ENCODE results near the gene ACER2. TPM values are rescaled to one million over a fixed set of nuclear protein-coding genes. Genes with fewer than 3 reads are reported as not detected.
"Not testable (repeated sequence)": the region's sequence is repeated elsewhere in the genome, so short reads cannot be mapped to it uniquely, and the experiment has no call there.

The ACER2 gene
- total RNA-seq, result 57.7 TPM
- polyA plus RNA-seq, result 5.1 TPM

- Histone ChIP-seq H3K4me3 (ENCODE audit: low read depth, low read length) (peak within 1 kb of the TSS; percentile 78), H3K36me3 (ENCODE audit: insufficient read depth) (no peaks in the 10 kb centered on the region), H3K4me1 (ENCODE audit: insufficient read depth) (no peaks in the 10 kb centered on the region), H3K27ac (ENCODE audit: low read depth) (peak within 1 kb of the TSS; percentile 80)
- WGBS, result under 1% methylated on average over 61 of the region's 61 CpGs
- peak; percentile 80 for DNase-seq (ENCODE audit: extremely low spot score)
Observed at GRCh38 chr9:19408693-19409400, at the start of gene ACER2. ACER2 (plus strand) TSS chr9:19409009; CDS start chr9:19409085, 76 bp downstream.

- DNase-seq (ENCODE audit: extremely low spot score), result no peak
- H3K4me3 ChIP-seq (ENCODE audit: low read depth, low read length), result no peak overlapping the region
- 94% methylated on average over 2 of the region's 2 CpGs for WGBS
- H3K36me3 ChIP-seq (ENCODE audit: insufficient read depth), result peaks cover 3% of the 10 kb centered on the region
- H3K4me1 ChIP-seq (ENCODE audit: insufficient read depth), result no peaks in the 10 kb centered on the region
- no peak overlapping the region for H3K27ac ChIP-seq (ENCODE audit: low read depth)
Observed at GRCh38 chr9:19369107-19369506, 39.7 kb upstream of the ACER2 start.

- WGBS, result 70% methylated on average over 5 of the region's 5 CpGs
- peaks cover 7% of the 10 kb centered on the region for H3K36me3 ChIP-seq (ENCODE audit: insufficient read depth)
Observed at GRCh38 chr9:19371942-19372341, 36.9 kb upstream of the ACER2 start.

GRCh38 chr9:19372567-19372966 lies 36.2 kb upstream of the ACER2 start:
- peaks cover 7% of the 10 kb centered on the region for H3K36me3 ChIP-seq (ENCODE audit: insufficient read depth)
- no peak overlapping the region for H3K4me3 ChIP-seq (ENCODE audit: low read depth, low read length)
- 93% methylated on average over 8 of the region's 8 CpGs for WGBS
- no peak overlapping the region for H3K27ac ChIP-seq (ENCODE audit: low read depth)
- H3K4me1 ChIP-seq (ENCODE audit: insufficient read depth), result no peaks in the 10 kb centered on the region
- DNase-seq (ENCODE audit: extremely low spot score), result no peak

More at GRCh38 chr9:19371942-19372341, 36.9 kb upstream of the ACER2 start:
- DNase-seq (ENCODE audit: extremely low spot score), result no peak
- H3K4me1 ChIP-seq (ENCODE audit: insufficient read depth), result no peaks in the 10 kb centered on the region
- H3K4me3 ChIP-seq (ENCODE audit: low read depth, low read length), result no peak overlapping the region
- no peak overlapping the region for H3K27ac ChIP-seq (ENCODE audit: low read depth)

- Histone ChIP-seq H3K36me3 (ENCODE audit: insufficient read depth) (peaks cover 7% of the 10 kb centered on the region), H3K4me3 (ENCODE audit: low read depth, low read length) (no peak overlapping the region), H3K27ac (ENCODE audit: low read depth) (no peak overlapping the region), H3K4me1 (ENCODE audit: insufficient read depth) (no peaks in the 10 kb centered on the region)
- DNase-seq (ENCODE audit: extremely low spot score), result no peak
Observed at GRCh38 chr9:19373527-19373926, 35.3 kb upstream of the ACER2 start.

- no peaks in the 10 kb centered on the region for H3K4me1 ChIP-seq (ENCODE audit: insufficient read depth)
- no peak overlapping the region for H3K4me3 ChIP-seq (ENCODE audit: low read depth, low read length)
- DNase-seq (ENCODE audit: extremely low spot score), result no peak
- peaks cover 5% of the 10 kb centered on the region for H3K36me3 ChIP-seq (ENCODE audit: insufficient read depth)
- no peak overlapping the region for H3K27ac ChIP-seq (ENCODE audit: low read depth)
Observed at GRCh38 chr9:19375538-19375937, 33.3 kb upstream of the ACER2 start.

- peaks cover 5% of the 10 kb centered on the region for H3K36me3 ChIP-seq (ENCODE audit: insufficient read depth)
- H3K27ac ChIP-seq (ENCODE audit: low read depth), result no peak overlapping the region
- no peaks in the 10 kb centered on the region for H3K4me1 ChIP-seq (ENCODE audit: insufficient read depth)
- no peak for DNase-seq (ENCODE audit: extremely low spot score)
- no peak overlapping the region for H3K4me3 ChIP-seq (ENCODE audit: low read depth, low read length)
- WGBS, result 64% methylated on average over 2 of the region's 2 CpGs
Observed at GRCh38 chr9:19376931-19377330, 31.9 kb upstream of the ACER2 start.

GRCh38 chr9:19378164-19378563 lies 30.6 kb upstream of the ACER2 start:
- no peak for DNase-seq (ENCODE audit: extremely low spot score)
- peak overlapping the region; percentile 59 for H3K27ac ChIP-seq (ENCODE audit: low read depth)
- WGBS, result 78% methylated on average over 4 of the region's 4 CpGs
- no peaks in the 10 kb centered on the region for H3K4me1 ChIP-seq (ENCODE audit: insufficient read depth)
- no peak overlapping the region for H3K4me3 ChIP-seq (ENCODE audit: low read depth, low read length)
- peaks cover 5% of the 10 kb centered on the region for H3K36me3 ChIP-seq (ENCODE audit: insufficient read depth)

GRCh38 chr9:19378647-19379046 lies 30.2 kb upstream of the ACER2 start:
- DNase-seq (ENCODE audit: extremely low spot score), result no peak
- H3K27ac ChIP-seq (ENCODE audit: low read depth), result peak overlapping the region; percentile 50
- H3K36me3 ChIP-seq (ENCODE audit: insufficient read depth), result peaks cover 5% of the 10 kb centered on the region
- no peaks in the 10 kb centered on the region for H3K4me1 ChIP-seq (ENCODE audit: insufficient read depth)
- no peak overlapping the region for H3K4me3 ChIP-seq (ENCODE audit: low read depth, low read length)
- 42% methylated on average over 7 of the region's 7 CpGs for WGBS

GRCh38 chr9:19379283-19379682 lies 29.5 kb upstream of the ACER2 start:
- Histone ChIP-seq H3K27ac (ENCODE audit: low read depth) (peak overlapping the region; percentile 61), H3K36me3 (ENCODE audit: insufficient read depth) (peaks cover 5% of the 10 kb centered on the region), H3K4me3 (ENCODE audit: low read depth, low read length) (peak overlapping the region; percentile 59), H3K4me1 (ENCODE audit: insufficient read depth) (no peaks in the 10 kb centered on the region)
- DNase-seq (ENCODE audit: extremely low spot score), result no peak
- 6% methylated on average over 12 of the region's 12 CpGs for WGBS

- Histone ChIP-seq H3K36me3 (ENCODE audit: insufficient read depth) (peaks cover under 1% of the 10 kb centered on the region), H3K4me1 (ENCODE audit: insufficient read depth) (no peaks in the 10 kb centered on the region), H3K4me3 (ENCODE audit: low read depth, low read length) (peak overlapping the region; percentile 59), H3K27ac (ENCODE audit: low read depth) (peak overlapping the region; percentile 83)
- under 1% methylated on average over 30 of the region's 30 CpGs for WGBS
- no peak for DNase-seq (ENCODE audit: extremely low spot score)
Observed at GRCh38 chr9:19379697-19380046, 29.1 kb upstream of the ACER2 start.

- Histone ChIP-seq H3K36me3 (ENCODE audit: insufficient read depth) (no peaks in the 10 kb centered on the region), H3K4me1 (ENCODE audit: insufficient read depth) (no peaks in the 10 kb centered on the region), H3K27ac (ENCODE audit: low read depth) (peak overlapping the region; percentile 90), H3K4me3 (ENCODE audit: low read depth, low read length) (peak overlapping the region; percentile 48)
- WGBS, result 38% methylated on average over 6 of the region's 6 CpGs
- DNase-seq (ENCODE audit: extremely low spot score), result no peak
Observed at GRCh38 chr9:19380826-19381075, 28.1 kb upstream of the ACER2 start.

- 96% methylated on average over 2 of the region's 2 CpGs for WGBS
- H3K36me3 ChIP-seq (ENCODE audit: insufficient read depth), result no peaks in the 10 kb centered on the region
Observed at GRCh38 chr9:19381656-19382055, 27.2 kb upstream of the ACER2 start.

GRCh38 chr9:19385212-19385611 lies 23.6 kb upstream of the ACER2 start:
- 98% methylated on average over 14 of the region's 14 CpGs for WGBS
- not testable (repeated sequence) for DNase-seq (ENCODE audit: extremely low spot score); H3K36me3 ChIP-seq (ENCODE audit: insufficient read depth); H3K4me1 ChIP-seq (ENCODE audit: insufficient read depth); H3K4me3 ChIP-seq (ENCODE audit: low read depth, low read length); H3K27ac ChIP-seq (ENCODE audit: low read depth)

More at GRCh38 chr9:19381656-19382055, 27.2 kb upstream of the ACER2 start:
- no peak overlapping the region for H3K4me3 ChIP-seq (ENCODE audit: low read depth, low read length)
- no peaks in the 10 kb centered on the region for H3K4me1 ChIP-seq (ENCODE audit: insufficient read depth)
- H3K27ac ChIP-seq (ENCODE audit: low read depth), result no peak overlapping the region
- DNase-seq (ENCODE audit: extremely low spot score), result no peak

Measured in urinary bladder (tissue), 4 donors.